HS-5 (cell line): Measurements from ENCODE around the gene HNRNPH2.

ENCODE experiments used
- DNase-seq: peaks from one replicate; pipeline ENCODE4 v3.0.0-alpha.2; 2012; ENCODE audit warnings: low read depth

HNRNPH2 gene

DNA sequence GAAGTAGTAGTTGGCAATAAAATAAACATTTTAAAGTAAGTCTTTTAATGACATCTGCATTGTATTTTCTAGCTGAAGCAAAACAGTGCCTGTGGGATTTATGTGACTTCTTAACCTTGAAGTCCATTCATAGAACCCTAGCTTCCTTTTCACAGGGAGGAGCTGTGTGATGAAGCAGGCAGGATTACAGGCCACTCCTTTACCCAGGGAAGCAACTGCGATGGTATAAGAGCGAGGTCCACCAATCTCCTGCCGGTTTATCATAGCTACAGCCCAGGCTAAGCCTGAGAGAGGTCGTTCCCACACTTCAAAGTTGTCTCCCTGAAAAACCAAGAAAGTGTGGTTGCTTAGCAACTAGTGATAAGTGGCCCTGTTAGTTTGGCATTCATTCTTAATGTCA is 10.2 kb upstream of the HNRNPH2 start:
- no peak for DNase-seq

DNA sequence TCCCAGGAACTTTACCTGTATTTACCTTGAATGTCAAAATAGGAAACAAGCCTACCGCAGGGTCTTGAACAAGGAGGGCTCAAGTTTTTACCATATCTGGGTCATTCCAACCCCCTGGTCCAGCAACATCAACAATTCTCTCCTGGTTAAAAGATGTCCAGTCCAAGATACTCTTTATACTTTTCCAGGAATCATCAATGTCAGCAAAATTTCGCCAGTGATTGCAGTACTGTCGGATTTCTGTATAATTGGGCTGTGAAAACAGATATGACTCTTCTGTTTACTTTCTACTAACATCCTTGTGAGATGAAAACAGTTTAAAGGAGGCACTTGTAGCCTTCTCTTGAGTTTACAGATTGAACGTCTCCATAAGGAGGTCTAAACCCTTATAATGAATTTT is 9.3 kb upstream of the HNRNPH2 start:
- no peak for DNase-seq

DNA sequence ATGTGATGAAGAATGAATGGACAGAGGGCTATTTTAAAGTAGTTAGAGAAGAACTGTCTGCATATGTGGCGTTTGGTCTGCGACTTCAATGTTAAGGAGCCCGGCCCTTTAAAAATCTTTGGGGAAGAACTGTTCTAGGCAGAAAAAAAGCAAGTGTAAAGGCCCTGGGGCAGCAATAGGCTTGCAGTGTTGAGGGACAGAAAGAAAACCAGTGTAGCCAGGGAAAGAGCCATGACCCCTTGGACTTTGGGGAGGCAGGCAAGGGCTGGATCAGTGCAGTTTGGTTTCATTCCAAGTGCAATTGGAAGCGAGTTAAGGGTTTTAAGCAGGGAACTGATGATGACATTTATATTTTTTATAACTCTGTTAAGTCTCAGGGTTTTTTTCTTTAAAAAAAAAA is 8.2 kb upstream of the HNRNPH2 start:
- no peak for DNase-seq

DNA sequence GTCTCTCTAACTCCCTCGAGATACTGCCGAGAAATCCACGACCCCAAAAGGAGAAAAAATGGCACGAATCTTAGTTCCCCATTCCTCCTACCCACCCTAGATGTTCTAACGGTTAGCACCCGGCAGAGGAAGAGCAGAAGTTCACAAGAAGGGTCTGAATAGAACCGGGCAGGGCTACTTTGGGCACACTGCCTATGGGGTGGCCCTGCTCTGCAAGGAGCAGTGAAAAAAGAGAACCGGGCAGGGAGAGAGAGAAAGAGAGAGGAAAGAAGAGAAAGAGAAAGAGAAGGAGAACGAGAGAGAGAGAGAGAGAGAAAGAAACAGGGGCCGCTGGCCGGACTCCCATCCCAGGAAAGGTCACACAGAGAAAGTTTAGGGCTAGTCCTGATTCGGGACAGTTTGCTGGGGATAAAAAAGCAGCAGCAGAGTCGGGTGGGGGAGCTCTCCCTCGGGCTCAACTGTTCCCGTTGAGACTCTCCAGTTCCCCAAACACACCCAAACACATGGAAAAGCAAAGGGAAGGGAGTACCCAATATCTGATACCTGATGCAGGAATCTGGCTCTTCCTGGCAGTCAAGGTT is 765 bp upstream of the HNRNPH2 start:
- no peak for DNase-seq

DNA sequence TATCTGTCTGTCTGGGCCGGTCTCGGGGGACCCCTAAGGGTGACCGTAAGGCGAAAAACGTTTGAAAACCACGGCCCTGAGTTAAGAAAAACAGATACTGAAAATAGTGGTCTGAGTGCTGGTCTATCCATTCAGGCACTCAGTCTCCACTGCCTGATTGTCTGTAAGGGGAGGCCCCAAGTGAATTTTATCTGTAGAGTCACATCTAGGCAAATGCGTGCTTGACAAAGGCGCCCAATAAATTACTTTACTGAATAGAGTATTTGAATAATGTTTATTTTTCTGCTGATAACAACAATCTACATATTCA is 465 bp downstream of the HNRNPH2 start:
- no peak for DNase-seq

DNA sequence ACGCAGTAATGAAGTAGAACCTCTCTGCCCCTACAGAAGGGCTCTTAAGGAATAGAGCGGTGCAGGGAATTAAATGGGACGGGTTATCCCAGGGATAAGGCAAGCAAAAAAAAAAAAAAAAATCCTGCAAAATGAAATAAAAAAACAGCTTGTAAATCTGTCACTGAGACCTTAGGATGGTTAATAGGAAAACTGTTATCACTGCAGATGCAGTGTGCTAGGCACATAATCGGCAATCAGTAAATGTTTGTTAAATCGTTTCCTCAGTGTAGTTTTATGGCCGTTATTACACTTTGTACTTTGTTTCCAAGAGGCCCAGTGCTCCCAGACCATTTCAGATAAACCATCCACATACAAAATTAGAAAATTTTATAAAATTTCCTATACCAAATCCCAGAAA is 1.0 kb downstream of the HNRNPH2 start:
- no peak for DNase-seq

DNA sequence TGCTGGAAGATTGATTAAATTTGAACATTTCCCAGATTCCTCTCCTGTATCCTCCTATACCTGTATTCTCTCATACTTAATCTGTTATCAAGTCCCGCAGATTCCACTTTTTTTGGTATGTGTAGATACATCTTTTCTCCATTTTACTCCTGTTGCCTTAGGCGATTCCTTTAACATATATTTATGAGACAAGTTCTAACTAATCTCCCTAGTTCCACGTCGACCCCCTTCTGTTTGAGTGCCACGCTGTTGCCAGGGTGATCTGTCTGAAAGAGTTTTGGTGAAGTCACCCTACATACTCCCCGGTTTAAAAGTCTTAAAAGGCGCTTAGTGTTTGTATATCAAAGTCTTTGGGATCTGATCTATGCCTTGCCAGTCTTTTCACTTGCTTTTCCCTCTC is 2.4 kb downstream of the HNRNPH2 start:
- DNase-seq, result no peak

DNA sequence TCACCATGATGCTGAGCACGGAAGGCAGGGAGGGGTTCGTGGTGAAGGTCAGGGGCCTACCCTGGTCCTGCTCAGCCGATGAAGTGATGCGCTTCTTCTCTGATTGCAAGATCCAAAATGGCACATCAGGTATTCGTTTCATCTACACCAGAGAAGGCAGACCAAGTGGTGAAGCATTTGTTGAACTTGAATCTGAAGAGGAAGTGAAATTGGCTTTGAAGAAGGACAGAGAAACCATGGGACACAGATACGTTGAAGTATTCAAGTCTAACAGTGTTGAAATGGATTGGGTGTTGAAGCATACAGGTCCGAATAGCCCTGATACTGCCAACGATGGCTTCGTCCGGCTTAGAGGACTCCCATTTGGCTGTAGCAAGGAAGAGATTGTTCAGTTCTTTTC is 4.0 kb downstream of the HNRNPH2 start:
- no peak for DNase-seq

DNA sequence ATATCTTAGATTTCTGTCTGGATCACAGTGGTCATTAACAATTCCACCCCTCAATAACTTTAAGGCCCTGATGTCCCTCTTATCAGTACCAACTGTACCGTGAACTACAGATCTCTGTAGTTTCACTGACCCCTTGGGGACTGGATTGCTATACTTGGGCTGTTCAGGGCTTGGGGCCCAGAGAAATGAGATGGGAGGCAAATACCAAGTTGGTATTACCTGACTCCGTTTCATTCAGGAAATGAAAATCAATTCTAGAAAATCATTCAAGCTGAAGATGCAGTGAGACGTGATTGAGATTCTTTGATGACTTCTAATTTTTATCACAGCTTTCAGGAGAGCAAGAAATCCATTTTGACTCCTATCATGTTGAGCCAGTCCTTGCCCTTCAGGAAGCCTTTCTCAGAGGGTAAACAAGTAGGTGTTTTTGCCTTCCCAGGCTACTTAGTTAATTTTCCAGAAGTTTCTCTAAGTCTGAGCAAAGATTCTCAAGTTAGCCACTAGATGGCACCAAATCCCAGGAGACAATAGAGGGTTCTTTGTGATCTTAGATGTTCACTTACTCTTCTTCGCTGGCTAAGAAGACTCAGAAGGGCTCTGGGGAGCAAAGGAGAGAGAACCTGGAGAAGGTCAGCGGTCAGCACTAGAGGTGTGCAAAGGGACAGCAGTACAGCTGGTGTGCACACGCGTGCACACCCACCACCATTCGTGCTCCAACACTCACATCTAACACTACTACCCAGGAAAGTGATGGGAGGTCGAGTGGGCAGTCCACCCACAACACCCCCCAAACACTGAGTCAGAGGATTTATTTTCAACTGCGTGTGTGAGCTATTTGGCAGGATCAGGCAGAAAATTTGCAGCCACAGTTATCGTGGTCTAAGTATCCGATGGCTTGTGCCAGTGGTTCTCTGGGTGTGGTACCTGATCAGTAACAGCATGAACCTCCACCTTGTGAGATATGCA is 7.4 kb downstream of the HNRNPH2 start:
- DNase-seq, result no peak

DNA sequence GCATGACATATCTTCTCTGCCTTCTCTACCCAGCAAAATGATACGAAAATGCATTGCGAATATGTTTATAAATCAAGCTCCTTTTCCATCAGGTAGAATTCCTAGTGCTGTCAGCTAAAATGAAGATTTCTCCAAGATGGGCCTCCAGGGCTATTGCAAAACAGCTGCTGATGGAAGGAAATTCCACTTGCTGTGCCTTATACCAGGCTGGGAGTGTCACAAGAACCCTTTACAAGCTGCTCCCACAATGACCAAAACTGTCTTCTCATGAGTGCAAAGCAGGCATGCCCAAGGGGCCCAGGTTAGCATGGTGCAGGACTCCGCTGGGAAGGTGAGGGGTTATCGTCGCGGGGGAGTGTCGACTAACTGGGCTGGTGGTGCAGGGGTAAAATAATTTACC is 8.7 kb downstream of the HNRNPH2 start:
- DNase-seq, result no peak

DNA sequence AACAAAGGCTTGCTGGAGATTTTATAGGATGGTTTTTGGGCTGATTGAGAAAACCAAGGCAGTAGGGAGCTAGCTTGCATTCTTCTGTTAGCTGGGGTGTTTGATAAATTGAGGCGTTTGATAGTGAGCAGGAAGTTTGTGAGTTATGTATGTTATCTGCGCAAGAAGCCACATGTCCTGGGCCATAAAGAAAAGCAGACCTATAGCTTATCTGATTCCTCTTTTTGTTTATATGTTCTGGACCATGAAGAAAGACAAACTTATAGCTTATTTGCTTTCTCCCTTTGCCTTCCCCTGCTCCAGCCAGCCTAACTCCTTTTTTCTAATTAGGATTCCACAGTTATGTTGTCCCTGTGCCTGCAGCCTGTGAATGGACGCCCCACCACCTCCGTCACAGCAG is 9.2 kb downstream of the HNRNPH2 start:
- DNase-seq, result no peak

DNA sequence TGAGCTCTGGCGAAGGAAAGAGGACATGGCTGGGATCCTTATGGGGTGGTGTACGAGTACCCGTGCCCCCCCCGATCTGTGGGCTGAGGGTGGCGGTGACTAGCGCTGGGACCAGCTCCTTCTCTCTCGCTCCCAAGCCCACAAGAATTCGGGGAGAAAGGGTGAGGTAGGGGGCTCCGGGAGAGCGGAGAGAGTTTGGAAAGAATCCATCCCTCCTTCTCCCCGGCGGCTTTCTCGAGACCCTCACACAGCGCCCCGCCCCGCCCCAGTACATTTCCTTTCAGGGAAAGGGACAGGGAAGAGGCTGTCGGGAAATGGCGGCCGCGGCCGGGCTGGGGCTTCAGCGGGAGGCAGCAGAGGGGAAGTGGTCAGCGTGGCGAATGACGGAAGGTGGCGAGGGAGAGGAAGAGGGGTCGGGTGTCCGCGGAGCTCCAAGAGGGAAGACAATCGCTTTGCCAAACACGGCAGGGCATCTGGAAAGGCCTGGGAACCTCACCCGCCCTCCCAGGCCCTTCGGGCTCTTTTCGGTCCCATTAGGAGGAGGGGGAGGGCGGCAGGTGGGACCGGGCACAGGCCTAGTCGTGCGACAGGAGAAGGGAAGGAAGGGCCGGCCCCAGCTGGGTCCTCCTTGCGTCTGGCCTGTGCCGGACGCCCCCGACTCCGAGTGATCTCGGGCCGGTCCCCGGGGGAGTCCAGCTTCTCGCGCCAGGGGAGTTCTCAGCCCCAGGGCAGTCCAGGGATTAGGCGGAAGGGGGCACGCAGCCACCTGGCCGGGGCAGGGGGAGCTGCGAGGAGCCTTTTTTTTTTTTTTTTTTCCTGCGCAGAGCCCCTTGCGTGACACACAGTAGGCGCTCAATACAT is 10.2 kb downstream of the HNRNPH2 start:
- DNase-seq, result no peak

DNA sequence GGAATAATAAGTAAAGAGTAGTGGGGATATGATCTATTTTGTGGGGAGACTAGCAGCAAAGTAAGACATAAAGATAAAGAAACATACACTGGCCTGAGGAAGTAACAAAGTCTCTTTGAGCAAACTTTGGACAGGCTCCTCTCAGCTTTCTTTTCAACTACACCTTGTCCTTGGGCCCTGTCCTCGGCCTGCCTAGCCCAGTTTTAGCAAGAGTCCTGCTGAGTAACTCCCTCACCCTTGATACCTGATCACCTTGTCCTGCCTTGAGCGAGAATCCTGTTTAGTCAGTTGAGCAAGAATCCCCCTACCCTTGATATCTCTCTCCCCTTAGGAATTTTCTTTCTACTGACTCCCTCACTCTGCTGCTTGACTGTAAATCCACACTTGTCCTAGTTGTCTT is 11.5 kb downstream of the HNRNPH2 start:
- DNase-seq, result no peak

DNA sequence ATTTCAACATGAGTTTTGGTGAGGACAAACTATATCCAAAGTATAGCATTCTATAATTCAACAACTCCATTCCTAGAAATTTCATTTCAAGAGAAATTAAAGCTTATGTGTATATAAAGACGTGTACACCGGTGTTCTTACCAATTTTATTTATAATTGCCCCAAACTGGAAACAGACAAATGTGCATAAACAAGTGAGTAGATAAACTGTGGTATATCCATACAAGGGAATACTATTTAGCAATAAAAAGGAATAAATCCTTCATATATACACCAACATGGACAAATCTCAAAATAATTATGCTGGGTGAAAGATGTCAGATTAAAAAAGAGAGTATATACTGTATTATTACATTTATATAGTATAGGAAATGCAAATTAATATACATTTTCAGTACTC is 19.9 kb downstream of the HNRNPH2 start:
- no peak for DNase-seq

DNA sequence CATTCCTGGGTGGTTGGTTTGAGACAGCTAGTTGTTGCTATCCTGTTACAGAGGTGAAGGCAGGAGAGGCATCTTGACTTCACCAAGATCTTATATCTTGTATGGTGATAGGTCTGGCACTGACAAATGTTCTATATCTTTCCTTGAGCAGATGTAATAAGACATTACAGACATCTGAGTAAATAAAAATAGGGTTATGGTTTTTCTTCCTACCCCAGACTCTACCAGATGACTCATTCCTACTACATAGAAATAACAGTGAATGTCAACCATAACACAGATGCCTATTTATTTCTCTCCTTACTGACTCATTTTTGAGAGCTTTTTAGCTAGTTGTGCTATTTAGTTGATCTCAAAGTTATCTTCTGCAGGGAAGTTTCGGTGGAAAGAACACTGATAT is 21.9 kb downstream of the HNRNPH2 start:
- no peak for DNase-seq

DNA sequence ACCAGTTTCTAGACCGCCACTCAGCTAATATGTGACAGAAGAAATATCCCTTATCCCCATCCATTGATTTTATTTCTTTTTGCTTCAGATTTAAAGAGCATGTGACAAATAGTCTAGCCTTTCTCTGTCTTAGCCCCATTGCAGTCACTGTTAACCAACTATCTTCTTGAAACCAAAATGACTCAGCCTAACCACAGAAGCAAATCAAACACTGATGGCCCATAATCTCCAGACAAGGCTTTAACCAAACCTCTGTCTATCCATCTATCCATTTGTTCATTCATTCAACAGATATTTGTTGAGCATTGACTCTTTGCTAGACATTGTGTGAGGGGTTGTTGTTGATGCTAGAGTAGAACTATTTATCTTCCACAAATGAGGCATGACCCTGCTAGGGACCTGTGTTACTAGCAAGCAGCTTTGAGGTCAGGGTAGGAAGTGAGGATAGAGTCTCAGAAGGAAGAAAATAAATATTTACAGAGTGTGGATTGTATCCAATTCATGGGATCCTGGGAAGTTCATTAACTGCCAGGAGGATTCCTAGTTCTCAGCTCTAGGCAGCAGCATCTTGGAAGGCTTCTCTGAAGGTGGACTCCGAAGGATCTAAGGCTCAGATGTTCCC is 22.5 kb downstream of the HNRNPH2 start:
- DNase-seq, result no peak

DNA sequence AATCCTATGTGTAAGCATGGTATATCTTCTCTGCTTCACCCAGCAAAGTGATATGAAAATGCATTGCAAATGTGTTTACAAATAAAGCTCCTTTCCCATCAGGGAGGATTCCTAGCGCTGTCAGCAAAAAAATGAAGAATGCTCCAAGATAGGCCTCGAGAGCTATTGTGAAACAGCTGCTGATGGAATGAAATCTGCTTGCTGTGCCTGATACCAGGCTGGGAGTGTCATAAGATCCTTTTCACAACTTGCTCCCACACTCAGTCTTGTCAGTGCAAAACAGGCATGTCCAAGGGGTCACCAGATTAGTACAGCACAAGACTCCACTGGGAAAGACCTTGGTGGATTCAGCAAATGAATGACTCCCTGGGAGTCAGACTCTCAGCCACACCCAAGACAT is 34.1 kb downstream of the HNRNPH2 start:
- no peak for DNase-seq

DNA sequence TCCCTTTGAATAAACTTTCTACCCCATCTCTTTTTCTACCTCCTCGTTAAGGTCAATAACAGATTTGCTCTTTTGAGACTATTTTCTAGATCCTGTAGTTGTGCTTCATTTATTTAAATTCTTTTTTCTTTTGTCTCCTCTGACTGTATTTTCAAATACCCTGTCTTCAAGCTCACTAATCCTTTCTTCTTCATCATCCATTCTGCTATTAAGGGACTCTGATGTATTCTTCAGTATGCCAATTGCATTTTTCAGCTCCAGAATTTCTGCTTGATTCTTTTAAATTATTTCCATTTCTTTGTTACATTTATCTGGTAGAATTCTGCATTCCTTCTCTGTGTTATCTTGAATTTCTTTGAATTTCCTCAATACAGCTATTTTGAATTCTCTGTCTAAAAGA is 41.3 kb downstream of the HNRNPH2 start:
- no peak for DNase-seq

DNA sequence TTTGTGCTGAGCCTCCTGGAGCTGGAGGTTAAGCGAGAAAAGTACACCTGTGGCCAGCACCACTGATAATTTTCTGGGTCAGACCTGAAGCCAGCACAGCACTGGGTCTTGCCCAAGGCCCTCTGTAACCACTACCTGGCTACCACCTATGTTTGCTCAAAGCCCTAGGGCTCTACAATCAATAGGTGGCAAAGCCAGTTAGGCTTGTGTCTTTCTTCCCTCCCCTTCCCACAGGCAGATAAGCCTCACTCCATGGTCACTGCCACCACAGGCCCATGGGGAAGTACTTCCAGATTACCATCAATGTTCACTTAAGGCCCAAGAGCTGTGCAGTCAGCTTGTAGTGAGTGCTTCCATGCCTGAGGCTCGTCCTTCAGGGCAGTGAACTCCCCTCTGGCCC is 42.1 kb downstream of the HNRNPH2 start:
- DNase-seq, result no peak

DNA sequence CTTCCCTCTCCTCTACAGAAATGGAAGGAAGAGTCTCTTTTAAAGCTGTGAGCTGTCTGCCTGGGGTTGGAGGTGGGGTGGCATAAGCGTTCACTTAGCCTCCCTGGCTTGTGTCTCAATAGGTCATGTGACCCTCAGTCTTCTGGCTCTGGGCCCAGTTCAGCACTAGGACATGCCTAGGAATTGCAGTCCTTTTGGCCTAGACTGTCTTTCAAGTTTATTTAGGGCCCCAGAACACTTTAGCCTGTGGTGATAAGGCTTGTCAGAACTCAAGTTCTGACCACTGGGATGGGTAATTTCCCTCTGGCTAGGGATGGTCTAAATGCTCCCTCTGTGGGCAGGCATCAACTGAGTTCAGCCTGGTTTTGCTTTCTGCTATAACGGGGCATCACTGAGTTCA is 42.9 kb downstream of the HNRNPH2 start:
- no peak for DNase-seq

DNA sequence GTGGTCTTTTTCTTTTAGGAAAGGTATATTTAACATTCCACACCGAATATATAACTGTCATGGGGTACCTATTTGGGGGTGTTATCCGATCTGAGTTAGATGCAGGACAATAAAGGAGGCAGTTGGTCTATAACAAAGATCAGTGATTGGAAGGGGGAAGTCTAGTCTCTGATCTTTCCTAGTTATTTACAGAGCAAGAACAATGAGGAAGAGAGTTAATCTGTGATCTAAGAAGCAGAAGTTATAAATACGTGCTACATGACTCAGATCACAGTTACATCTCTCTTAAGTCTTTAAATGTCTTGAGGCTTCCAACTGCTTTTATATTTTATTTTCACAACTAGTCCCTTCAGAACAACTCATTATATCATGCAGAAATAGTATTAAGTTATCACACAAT is 44.0 kb downstream of the HNRNPH2 start:
- no peak for DNase-seq

DNA sequence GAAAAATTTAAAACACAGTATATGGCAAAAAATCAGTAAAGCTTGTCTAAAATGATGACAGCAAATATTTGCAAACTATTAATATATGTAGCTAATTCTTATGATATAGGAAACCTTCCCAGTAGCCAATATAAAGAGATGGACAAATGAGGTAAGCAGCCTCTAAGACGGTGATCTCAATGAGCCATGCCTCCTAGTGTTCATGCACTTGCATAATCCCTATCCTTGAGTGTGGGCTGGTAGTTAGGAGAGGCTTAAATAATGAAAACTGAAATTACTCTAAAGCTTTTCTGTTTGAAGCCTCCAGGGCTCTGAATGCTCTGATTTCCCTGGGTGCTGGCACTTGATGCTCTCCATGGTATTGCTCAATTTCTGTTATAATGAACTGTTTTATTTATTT is 52.6 kb downstream of the HNRNPH2 start:
- no peak for DNase-seq

DNA sequence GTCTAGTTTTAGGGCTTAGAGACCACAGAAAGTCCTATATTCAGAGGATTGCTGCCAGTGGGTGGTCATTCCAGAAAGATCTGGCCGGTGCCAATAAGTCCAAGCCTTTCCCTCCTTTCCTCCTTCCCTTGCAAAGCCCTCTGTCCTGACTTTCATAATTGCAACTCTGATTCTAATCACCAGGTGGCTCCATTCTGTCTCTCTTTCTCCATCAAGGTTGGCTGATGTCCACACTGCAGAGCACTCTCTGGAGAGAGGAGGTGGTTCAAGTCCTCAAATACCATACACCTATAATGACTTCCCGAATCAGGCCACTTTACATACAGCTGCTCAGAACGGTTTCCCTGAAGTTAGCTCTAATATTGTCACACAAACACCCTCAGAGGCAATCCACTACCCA is 54.9 kb downstream of the HNRNPH2 start:
- DNase-seq, result no peak
